Activated CD4-positive, alpha-beta T cell treated with anti-CD3 and anti-CD28 coated beads, Interleukin-2, amount 50 U/mL, for 16 hours (primary cell): ENCODE results near the gene DGCR2.
"Not testable (repeated sequence)": the region's sequence is repeated elsewhere in the genome, so short reads cannot be mapped to it uniquely, and the experiment has no call there.

ENCODE experiments used
- DNase-seq: peaks from one replicate; pipeline ENCODE4 v3.0.0-alpha.2; 2020

DGCR2 gene

DNA sequence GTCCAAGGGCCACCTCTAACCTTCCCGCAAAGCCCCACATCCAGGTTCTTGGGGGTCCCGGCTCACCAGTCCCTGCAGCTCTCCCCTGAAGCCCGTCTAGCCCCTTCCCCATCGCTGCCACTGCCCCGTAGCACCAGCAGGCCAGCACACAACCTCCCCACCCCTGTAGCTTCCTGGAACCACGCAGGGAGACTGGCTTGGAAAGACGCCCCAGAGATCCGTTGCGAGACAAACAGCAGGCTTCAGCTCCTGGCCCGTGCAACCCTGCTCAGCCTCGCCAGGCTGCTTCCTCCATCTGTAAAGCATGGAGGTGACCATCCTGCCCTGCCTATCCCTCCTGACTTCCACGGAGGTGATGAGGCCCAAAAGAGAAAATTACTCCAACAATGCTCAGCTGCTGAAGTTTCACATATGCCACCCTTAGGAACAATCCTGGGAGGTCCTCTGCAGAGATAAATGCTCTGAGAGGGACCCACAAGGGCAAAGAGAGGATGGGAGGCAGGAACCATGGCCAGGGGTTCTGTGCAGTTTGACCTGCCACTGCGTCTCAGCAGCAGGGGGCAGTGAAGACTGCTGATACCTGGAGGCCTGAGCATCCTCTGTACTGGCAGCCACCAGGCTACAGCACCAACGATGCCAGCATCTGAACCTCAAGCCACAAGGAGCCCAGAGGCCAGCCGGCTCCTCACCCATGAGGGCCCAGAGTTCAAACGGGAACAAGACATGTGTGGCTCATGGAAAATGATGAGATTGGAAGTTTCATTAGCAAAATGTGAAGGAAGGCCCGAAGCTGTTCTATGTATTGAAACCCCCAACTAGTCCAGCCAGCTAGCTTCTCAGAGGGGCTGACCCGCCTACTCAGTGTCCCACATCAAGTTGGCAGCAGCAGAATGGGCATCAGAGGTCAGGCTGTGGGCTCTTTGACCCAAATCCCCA lies 16.1 kb downstream of the DGCR2 start:
- peak; percentile 29 for DNase-seq

DNA sequence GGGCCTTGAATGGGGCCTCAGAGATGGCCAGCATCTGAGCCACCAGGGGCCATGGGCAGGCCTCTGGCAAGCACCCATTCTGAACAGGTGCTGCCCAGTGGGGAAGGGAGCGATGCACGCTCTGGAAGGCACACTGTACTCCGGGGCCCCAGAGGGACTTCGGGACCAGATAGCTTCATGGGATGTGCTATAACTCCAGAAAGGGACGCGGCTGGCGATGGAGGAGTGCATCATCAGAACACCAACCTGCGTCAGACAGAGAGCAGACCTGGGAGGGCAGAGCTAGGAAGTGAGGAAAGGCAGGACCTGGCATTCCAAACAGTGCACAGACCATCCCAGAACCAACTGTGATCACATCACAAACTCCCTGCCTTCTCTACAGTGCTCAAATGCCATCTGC lies 16.8 kb downstream of the DGCR2 start:
- DNase-seq = no peak

- no peak for DNase-seq
Measured at GRCh38 chr22:19103880-19104821, 18.1 kb downstream of the DGCR2 start.

- DNase-seq = no peak
Measured at GRCh38 chr22:19098157-19098556, 24.1 kb downstream of the DGCR2 start.

GRCh38 chr22:19097518-19097917 lies 24.7 kb downstream of the DGCR2 start:
- DNase-seq = no peak

- no peak for DNase-seq
Measured at GRCh38 chr22:19096555-19096954, 25.7 kb downstream of the DGCR2 start.

- DNase-seq = no peak
Measured at GRCh38 chr22:19094393-19094997, 27.7 kb downstream of the DGCR2 start.

GRCh38 chr22:19092725-19093124 lies 29.5 kb downstream of the DGCR2 start:
- DNase-seq = no peak

GRCh38 chr22:19090586-19091127 lies 31.6 kb downstream of the DGCR2 start:
- DNase-seq = no peak

- no peak for DNase-seq
Measured at GRCh38 chr22:19090183-19090582, 32.0 kb downstream of the DGCR2 start.

DNA sequence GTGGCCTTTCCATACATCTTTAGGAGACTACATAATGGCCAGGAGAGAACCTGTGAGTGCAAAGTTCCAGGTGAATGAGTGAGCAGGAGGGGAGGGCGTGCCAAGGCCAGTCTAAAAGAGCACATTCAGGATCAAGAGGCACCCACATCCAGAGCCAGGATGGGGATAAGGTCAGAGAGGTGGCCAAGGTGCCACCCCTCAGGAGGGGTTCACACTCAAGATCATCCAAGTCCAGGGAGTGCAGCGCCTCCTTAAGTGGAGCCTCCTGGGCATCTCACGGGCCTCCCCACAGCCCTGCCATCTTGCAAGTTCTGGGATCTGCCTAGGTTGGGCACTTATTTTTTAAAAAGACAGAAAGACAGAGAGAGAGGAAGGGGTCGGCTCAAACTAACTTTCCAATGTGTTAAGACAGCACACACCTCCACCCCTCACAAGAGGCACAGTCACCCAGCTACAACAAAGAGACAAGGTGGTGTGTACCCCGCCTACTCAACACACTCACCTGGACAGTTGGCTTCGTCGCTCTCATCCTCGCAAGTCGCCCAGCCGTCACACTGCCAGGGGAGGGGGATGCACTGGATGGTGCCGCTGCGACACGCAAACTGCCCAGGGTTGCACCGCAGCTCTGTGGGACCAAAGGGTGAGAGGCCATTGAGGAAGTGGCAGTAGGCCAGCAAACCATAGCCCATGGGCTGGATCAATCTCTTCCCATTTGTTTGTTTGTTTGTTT lies 33.2 kb downstream of the DGCR2 start:
- DNase-seq = no peak

GRCh38 chr22:19086896-19087295 lies 35.3 kb downstream of the DGCR2 start:
- no peak for DNase-seq

DNA sequence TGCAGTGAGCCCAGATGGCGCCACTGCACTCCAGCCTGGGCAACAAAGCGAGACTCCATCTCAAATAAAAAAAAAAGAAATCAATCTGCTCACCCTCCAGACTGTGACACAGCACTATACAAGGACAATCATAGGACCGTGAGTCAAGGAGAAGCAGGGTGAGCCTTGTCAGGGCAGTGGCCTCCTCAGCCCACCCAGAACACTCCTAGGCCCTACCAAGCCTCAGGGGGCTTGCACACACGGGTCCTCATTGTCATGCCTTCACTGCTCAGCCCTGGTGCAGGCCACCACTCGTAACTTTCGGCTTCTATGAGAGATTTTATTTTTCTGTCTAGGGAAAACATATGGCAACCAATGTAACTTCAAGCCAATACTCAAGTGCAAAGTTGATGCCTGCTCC lies 35.8 kb downstream of the DGCR2 start:
- no peak for DNase-seq

GRCh38 chr22:19085233-19085718 lies 36.9 kb downstream of the DGCR2 start:
- no peak for DNase-seq

- DNase-seq = not testable (repeated sequence)
Measured at GRCh38 chr22:19084586-19084985, 37.6 kb downstream of the DGCR2 start.

DNA sequence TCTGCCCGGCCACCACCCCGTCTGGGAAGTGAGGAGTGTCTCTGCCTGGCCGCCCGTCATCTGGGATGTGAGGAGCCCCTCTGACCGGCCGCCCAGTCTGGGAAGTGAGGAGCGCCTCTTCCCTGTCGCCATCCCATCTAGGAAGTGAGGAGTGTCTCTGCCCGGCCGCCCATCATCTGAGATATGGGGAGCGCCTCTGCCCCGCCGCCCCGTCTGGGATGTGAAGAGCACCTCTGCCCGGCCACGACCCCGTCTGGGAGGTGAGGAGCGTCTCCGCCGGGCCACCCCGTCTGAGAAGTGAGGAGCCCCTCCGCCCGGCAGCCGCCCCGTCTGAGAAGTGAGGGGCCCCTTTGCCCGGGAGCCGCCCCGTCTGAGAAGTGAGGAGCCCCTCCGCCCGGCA lies 38.1 kb downstream of the DGCR2 start:
- not testable (repeated sequence) for DNase-seq

GRCh38 chr22:19082793-19083192 lies 39.4 kb downstream of the DGCR2 start:
- DNase-seq = no peak

DNA sequence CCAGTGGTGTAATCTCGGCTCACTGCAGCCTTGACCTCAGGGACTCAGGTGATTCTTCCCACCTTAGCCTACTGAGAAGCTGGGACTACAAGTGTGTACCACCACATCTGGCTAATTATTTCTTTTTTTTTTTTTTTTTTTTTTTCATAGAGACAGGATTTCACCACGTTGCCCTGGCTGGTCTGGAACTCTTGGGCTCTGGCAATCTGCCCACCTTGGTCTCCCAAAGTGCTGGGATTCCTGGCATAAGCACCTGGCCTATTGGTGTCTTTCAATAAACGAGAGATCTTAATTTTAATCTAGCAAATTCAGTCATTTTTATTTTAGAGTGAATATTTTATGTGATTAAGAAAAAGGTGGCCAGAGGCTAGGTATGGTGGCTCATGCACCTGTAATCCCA lies 40.1 kb downstream of the DGCR2 start:
- no peak for DNase-seq

DNA sequence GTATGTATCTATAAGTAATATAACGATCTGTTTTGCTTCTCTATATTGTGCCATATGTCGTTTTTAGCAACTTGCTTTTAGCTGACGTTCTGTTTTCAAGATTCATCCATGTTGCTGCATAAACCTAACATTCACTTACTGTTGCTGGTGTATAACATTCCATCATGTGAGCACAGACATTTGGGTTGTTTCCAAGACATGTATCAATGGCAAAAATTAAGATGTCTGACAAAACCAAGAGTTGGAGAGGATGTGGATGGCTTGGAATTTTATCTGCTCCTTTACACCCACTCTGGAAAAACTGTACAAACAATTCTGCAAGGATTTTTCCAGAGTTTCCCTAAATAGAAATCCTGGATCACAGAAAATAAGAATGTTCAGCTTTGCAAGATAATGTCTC lies 40.9 kb downstream of the DGCR2 start:
- no peak for DNase-seq

DNA sequence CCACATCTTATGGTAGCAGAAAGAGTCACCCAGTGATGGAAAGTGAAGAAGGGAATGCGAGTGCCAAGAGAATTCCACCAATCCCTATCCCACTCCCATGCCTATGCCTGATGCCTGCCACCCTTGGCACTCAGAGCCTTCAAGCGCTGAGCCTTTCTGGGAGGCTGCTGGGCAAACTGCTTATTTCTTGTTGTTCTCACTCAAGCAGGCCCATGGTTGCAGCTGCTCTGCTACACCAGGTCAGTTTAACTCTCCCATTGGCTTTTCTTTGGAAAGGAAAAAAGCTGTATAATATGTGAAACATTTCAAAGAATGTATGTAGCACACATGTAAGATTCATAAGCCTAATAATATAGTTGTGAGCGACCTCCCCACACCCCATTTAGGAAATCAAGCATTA lies 41.4 kb downstream of the DGCR2 start:
- no peak for DNase-seq

DNA sequence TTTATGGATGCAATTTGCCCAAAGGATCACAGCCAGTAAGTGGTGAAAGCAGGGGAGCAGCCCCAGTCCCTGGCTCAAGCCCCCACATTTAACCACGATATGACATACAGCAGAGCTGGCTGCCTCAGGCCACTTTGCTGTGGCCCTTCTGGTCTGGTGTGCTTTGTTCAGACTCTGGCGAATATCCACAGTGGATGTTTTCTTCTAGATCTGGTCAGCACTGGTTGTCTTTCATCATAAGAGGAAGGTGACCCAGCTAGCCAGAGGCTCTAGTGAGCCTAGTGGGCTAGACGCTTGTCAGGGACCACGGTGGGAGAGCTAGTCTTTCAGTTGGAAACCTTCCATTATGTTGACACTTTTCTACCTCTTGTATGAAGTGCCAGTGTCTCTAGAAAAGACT lies 42.5 kb downstream of the DGCR2 start:
- DNase-seq = no peak

GRCh38 chr22:19075404-19075803 lies 46.8 kb downstream of the DGCR2 start:
- no peak for DNase-seq
